HuH-7 (cell line): ENCODE measurements around the gene MBLAC2.

ENCODE experiments used
- DNase-seq: peaks from one replicate; pipeline ENCODE4 v3.0.0; 2011; ENCODE audit warnings: low spot score

The MBLAC2 gene

DNA sequence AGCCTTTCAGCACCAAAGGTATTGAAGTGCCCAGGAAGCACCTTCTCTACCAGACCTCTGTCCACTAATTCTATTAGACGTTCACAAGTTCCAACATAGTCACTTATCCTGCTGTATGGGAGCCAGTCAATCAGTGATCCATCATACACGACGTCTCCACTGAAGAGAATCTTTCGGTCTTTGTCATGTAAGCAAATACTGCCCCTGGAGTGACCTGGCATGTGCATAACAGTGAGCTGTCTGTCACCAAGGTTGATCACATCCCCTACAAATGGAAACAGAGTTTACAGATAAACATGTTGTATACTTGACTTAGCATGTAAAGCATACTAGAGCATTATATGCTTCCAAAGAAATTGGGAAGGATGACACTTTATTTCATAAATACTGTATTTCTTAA lies 13.3 kb downstream of the MBLAC2 start:
- no peak for DNase-seq

DNA sequence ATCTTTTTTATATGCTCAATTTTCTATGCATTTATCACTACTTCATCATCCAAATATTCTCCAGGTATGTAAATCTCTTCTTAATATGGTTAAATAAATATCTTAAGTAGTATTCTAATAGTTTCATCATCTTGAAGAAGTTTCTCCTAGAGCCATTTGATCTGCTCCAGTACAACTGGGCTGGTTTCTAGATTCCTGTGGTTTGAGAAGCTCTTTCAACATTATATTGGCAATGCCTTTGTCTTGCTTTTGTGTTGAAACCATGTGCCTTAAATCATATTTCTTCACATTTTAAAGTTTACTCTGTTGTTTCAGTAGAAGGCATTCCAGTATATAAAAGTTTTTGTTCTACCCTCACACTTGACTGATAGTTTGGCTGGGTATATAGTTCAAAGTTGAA lies 27.6 kb downstream of the MBLAC2 start:
- no peak for DNase-seq

DNA sequence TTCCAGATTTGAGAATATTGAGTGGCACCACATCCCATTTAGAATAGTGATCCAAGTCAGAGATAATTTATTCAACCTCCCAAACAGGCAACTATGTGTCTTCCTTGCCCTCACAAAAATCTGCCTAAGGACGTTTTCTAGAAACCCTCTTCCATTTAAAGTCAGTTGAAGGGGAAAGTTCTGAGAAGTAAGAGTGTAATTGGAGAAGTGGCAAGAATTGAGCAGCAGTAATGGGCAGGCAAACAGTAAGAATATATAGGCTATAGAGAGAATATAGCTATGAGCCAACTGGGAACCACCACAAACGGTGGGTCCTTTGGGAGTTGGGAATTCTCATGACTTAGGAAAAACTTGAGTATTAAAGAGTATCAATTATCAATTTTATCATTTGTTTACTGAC lies 33.9 kb downstream of the MBLAC2 start:
- no peak for DNase-seq

DNA sequence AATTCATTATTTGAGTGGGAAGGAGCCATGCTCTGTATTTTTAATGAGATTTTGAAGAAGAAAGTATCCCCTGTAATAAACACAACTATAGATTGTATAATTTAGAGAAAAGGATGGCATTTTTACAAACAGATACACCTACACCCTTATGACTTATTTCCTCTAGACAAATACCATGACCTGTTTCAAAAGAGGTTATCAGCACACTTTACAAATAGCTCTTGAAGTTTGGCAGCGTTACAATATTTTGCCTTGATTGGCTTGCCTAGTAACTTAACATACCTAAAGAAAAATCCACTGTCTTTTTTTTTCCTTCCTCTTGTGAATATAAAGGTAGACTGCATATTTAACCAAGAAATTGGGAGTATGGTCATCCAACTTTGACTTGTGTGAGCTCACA lies 36.5 kb downstream of the MBLAC2 start:
- DNase-seq, result no peak

DNA sequence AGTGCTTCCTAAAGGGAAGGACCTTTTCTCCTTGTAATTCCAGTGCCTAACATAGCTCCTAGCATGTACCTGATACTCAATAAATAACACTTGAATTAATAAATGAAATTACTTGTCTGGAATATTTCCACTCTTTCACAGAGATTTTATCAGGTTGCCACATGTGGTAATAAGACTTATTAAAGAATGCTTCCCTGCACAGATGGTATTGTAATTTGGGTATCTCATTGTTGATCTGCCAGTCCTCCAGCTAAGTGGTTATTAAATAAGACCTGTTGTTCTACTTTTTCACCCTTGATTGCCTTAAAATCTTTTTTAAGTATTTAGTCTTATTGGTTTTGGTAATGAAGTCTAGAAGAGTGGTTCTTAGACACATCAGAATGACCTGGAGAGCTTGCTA lies 36.9 kb downstream of the MBLAC2 start:
- DNase-seq, result no peak

DNA sequence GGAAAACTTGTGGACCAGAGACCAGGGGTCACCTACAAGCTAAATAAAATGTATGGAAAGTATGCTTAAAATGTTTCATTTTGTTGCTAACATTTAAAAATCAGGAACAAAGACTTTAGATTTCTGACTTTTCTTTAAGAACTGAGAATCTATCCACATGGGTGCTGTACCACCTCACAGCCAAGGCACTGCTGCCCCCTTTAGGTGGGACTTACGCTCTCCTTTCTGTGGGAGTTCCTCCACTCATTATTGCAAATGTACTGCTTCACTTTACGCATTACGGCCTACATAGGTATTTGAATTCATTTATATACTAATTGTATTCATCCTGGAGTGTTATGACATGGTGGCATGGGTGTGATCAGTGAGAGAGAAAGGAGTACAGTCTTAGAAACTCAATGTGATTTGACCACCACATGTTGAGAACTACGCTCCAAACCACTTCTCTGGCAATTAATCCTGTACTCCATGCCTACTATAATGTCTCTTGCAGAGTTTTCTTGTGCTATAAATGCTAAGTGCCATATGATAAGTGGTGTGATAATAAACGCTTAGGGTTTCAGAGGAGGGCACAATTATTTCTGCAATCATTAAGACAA lies 40.4 kb downstream of the MBLAC2 start:
- no peak for DNase-seq

DNA sequence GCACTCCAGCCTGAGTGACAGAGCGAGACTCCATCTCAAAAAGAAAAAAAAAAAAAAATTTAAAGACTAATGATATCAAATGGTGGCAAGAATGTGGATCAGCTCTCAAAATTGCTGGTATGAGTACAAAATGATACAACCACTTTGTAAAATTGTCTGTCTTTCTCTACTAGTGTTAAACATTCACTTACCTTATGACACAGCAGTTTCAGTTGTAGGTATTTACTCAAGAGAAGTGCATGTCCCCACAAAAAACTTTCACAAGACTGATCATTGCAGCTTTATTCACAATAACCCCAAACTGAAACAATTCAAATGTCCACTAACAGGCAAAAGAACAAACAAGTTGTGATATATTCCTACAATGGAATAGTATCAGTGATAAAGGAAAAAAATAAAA lies 50.3 kb downstream of the MBLAC2 start:
- DNase-seq, result no peak

DNA sequence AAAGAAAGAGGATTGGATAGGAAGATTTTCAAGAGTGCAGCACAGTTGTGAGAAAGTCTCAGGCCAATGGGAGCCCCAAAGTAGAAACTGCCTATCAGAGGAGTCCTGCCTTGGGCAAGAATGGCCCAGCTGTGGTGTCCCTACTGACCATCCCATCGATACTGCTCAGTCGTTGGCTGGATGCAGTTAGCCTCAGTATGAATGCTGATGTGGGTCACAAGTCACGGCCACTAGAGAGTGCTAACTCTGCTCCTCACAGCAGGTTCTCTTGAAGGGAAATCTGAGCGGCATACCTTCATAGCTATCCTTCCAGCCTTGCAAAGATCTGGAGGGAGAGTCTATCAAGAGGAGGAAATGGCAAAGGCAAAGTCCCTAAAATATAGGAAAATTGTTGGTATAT lies 53.4 kb downstream of the MBLAC2 start:
- peak; percentile 23 for DNase-seq

DNA sequence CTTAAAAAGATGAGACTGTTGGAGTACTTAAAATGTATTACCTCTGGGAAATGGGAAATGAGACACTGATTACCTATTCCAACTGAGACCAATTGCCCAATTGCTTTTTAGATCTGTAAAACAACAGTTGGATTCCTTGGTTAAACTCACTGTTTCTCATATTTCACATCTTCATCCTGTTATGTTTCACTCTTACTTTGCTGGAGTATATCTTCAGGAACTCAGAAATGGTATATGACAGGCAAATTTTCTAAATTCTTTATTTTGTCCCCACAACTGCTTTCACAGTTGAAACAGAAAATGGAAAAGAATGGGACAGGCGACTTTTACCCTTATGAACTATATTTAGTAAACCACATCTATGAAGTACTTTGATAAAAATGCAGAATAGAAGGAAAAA lies 56.4 kb downstream of the MBLAC2 start:
- DNase-seq, result no peak

DNA sequence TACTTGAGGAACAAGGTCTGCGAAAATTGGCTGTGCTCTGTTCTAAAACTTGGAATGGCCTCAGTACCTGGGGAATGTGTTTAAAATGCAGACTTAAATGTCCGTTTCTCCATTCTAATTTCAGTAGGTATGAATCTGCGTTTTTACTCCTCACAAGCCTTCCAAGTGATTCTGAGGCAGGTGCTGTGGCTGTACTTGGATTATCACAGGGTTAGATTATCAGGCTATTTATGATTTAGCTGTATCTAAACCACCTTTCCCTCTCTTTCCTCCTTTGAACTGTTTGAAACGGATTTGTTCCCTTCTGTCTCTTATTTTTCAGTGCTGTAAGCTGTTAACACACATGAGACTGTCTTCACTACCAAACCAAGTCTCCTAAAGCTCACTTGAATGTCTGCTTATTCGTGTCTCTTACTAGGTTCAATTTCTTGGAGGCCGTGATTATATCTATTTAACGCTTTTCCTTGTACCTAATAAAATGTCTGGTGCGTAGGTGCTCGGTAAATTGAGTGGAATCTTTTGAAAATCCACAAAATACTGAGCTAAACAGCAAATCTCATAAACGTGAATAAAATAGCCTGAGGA lies 64.3 kb downstream of the MBLAC2 start:
- no peak for DNase-seq

DNA sequence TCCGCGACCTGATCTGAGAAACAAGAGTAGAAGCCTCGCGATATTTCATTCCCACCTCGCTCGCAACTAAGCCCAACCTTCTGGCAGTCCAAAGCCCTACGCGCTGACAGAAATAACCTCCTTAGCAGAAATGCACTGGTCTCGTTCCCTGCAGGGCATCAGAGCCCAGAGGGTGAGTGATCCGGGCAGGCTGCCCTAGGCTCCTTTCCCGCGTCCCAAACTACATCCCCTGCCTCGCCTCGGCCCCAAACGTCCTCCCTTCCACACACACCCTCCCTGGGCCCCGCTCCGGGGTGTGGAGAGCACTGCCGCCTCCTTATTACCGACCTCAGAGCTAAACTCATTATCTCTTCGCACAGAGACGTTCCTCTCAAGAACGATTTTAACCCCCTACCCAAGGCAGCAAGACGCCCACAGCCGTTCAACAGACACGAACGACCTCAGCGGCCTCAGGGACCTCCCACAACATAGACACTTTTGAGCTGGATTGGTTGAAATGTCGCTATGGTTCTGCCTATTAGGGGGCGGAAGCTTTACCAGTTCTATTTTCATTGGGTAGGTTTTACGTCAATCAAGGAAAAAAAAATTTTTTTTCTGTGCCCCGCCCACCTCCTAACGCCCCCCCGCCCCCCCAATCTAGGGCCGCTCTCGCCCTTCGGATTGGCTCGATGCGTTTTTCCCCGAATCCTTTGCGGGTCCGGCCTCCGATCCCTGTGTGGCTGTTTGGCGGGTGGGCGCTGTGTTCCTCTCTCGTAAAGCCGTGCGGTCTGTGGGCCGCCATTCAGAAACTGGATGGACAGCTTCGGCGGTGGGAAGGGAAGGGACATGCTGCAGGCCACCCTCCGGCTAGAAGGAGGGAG lies 65.0 kb downstream of the MBLAC2 start, which contains the start of gene CETN3:
Gene CETN3, minus strand, starts transcription at position 439 of the 860 bp plus-strand sequence. Its CDS starts 95 bp downstream, at position 344.
- peak; percentile 55 for DNase-seq

DNA sequence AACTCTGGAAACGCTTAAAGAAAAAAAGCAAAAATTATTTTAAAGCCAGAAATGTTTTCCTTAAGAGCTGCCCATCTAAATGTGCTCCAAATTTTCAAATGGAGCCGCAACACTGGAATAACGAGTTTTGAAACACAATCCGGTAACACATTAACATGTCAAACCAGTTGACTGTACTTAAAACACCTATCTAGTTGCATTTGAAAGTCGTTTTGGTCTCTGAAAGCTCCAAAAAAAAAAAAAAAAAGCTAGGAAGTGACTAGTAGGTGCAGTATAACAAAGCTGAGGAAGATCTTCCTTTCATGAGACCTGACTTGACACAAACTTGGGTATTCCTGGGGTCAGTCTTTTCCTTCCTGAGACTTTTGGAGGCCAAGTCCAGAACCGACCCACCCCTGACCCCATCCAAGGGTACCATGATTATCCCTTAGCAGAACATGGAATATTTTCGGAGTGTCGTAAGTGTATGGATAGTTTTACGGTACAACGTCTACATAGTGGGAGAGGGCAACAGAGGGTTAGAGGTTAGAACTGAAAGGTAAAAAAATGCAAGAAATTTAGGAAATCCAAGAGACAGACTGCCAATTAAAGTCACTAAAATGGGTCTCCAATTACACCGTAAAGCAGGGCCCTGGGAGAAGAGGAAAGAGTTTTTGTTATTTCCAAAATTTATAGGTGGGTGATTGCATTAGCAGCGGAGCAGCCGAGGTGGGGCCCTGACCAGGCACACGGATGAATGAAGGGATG lies 65.8 kb downstream of the MBLAC2 start:
- no peak for DNase-seq
